AG04449 (cell line): Measurements from ENCODE around the gene RBM4.

Source experiments
- CTCF ChIA-PET: fragments of 350-600 bp; formaldehyde crosslinking; extraction: SDS; loops from one replicate; lab custom pipeline; 2021; ENCODE audit warnings: antibody characterized with exemption; lab: Yijun Ruan, JAX
- POLR2A ChIA-PET: fragments of 400-600, 350-600 bp; formaldehyde crosslinking; extraction: SDS; loops from one replicate; lab custom pipeline; 2020; ENCODE audit warnings: antibody characterized with exemption, inconsistent platforms; lab: Yijun Ruan, JAX
- DNase-seq: peaks from one replicate; pipeline ENCODE4 v3.0.0-alpha.2; 2010; ENCODE audit warnings: low read depth, low spot score
- H3K4me3 ChIP-seq: 2 replicates; pipeline ENCODE4 v1.5.1; 2011; ENCODE audit warnings: low read depth, mild to moderate bottlenecking, control low read depth, low read length
- TF ChIP-seq, protein P1 (sequence below): IDR thresholded peaks from one replicate; pipeline ENCODE4 v1.5.1; 2011; ENCODE audit warnings: mild to moderate bottlenecking, moderate library complexity, low read length, control low read depth, inconsistent platforms; ENCODE audit not compliant: insufficient read depth; ENCODE audit errors: missing control alignments

The RBM4 gene

DNA sequence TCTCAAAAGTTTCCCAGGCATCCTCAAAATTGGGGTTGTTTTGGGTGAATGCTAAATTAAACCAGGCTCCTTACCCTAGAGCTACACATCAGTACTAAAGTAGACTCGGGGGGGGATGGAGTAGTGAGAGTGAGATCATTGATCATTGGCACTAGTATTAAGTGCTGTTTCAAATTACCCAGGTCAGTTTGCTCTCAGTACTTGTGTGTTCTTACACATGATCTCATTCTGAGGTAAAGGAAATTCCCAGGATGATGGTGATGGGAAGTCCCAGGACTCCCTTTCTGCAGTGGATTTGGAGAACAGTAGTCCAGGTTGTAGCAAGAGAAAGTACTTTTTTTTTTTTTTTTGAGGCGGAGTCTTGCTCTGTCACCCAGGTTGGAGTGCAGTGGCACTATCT lies 12.5 kb downstream of the RBM4 start:
- no peak overlapping the region for H3K4me3 ChIP-seq
- TF ChIP-seq, protein P1, sequence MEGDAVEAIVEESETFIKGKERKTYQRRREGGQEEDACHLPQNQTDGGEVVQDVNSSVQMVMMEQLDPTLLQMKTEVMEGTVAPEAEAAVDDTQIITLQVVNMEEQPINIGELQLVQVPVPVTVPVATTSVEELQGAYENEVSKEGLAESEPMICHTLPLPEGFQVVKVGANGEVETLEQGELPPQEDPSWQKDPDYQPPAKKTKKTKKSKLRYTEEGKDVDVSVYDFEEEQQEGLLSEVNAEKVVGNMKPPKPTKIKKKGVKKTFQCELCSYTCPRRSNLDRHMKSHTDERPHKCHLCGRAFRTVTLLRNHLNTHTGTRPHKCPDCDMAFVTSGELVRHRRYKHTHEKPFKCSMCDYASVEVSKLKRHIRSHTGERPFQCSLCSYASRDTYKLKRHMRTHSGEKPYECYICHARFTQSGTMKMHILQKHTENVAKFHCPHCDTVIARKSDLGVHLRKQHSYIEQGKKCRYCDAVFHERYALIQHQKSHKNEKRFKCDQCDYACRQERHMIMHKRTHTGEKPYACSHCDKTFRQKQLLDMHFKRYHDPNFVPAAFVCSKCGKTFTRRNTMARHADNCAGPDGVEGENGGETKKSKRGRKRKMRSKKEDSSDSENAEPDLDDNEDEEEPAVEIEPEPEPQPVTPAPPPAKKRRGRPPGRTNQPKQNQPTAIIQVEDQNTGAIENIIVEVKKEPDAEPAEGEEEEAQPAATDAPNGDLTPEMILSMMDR = no peak
- ChIA-PET POLR2A (no interaction called here), CTCF (interaction anchor here (1.2 kb wide), 1 partner anchor 70 kb away, joined by 3 read pairs; no protein-coding TSS in a partner anchor)
- DNase-seq = no peak

DNA sequence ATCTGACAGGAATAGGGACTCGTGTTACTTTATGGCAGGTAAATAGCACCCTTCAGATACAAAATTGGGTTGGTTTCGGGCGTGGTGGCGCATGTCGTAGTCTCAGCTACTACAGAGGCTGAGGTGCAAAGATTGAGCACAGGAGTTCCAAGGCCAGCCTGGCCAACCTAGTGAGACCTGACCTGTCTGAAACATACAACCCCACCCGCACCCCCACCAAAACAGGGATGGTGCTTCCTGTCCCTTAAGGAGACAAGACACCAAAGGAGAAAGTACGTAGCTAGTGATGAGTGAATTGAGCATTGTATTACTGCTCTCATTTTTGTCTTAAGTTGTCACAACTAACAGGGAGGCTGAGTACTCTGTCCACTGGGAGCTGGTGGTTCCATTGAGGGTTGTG lies 14.1 kb downstream of the RBM4 start:
- CTCF ChIA-PET = interaction anchor here (0.8 kb wide), 1 partner anchor 9 kb away, joined by 3 read pairs; no protein-coding TSS in a partner anchor
- TF ChIP-seq, protein P1 = no peak
- POLR2A ChIA-PET = interaction anchor here (1.0 to 1.3 kb wide), 2 partner anchors 12 to 14 kb away, joined by 3 read pairs; partner anchors contain the start of gene RBM4

DNA sequence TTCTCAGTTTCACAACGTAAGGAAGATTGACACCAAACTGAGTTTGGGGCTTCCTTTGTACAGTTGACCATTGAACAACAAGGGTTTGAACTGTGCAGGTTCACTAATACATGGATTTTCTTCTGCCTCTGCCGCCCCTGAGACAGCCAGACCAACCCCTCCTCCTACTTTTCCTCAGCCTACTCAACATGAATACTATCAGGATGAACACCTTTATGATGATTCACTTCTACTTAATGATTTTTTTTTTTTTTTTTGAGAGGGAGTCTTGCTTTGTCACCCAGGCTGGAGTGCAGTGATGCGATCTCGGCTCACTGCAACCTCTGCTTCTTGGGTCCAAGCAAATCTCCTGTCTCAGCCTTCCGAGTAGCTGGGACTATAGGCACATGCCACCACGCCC lies 14.6 kb downstream of the RBM4 start:
- TF ChIP-seq, protein P1 = no peak
- ChIA-PET POLR2A (interaction anchor here (1.0 to 1.3 kb wide), 2 partner anchors 12 to 15 kb away, joined by 3 read pairs; partner anchors contain the start of gene RBM4), CTCF (no interaction called here)
- H3K4me3 ChIP-seq = no peak overlapping the region
- DNase-seq = no peak

More for the DNA sequence above, 14.1 kb downstream of the RBM4 start:
- H3K4me3 ChIP-seq = no peak overlapping the region
- no peak for DNase-seq

DNA sequence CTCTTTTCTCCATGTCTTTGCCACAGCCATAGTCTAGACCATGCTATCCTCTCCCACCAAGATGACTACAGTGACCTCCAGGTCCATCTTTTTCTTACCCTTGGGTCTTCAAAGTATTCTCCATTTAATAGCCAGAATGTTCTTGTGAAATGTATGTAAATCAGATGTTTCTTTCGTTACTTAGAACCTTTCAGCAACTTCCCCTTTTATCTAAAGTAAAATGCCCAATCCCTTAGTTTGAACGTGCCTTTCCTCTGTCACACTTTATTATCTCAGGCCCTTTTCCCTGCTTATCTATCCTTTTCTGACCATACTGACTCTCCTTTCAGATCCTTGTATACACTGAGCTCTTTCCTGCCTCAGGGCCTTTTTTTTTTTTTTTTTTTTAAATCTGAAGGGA lies 21.3 kb downstream of the RBM4 start:
- TF ChIP-seq, protein P1 = no peak
- DNase-seq = no peak
- H3K4me3 ChIP-seq = no peak overlapping the region
- POLR2A ChIA-PET = interaction anchor here (0.6 kb wide), 1 partner anchor 16 kb away, joined by 4 read pairs; no protein-coding TSS in a partner anchor
- CTCF ChIA-PET = interaction anchor here (0.8 to 1.5 kb wide), 2 partner anchors 13 to 174 kb away, joined by 4 read pairs; no protein-coding TSS in a partner anchor

DNA sequence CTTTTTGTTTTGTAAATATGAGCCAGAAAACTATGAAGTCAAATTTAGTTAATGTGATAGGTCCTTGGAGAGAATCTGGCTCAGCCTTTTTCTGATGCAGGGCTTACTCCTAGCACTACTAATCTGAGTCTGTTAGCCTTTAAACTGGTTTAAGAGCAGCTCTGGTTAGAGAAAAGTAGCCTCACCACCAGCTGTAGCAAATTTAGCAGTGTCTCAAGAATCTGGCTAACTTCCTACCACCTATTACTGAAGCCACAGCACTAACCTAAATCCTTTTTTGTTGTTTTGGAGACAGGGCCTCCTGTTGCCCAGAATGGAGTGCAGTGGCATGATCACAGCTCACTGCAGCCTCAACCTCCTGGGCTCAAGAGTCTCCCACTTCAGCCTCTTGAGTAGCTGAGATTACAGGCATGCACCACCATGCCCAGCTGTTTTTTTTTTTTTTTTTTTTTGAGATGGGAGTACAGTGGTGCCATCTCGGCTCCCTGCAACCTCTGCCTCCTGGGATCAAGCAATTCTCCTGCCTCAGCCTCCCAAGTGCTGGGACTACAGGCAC lies 25.3 kb downstream of the RBM4 start:
- TF ChIP-seq, protein P1 = no peak
- H3K4me3 ChIP-seq = no peak overlapping the region
- ChIA-PET CTCF (interaction anchor here (0.5 to 2.8 kb wide), 3 partner anchors 14 to 16 kb away, joined by 3 to 12 read pairs (median 4); partner anchors contain the start of gene RBM4B), POLR2A (no interaction called here)
- DNase-seq = no peak

DNA sequence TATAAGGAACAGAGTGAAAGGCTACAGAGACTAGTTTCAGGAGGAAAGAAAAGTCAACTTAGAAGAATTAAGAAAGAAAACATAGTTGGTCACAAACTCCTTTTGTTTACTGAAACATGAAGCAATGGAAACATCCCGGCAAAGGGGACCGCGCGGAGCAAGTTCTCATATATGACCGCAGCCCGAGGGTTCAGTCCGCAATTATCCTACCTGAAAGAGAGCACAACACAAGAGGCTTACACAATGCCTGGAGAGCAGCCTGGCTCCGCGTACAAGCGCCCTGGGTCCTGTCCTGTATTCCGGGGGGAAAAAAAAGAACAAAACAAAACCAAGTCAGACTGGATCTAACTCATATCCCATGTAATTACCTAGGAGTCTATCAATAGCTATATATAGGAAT lies 26.9 kb downstream of the RBM4 start:
- no peak overlapping the region for H3K4me3 ChIP-seq
- ChIA-PET POLR2A (interaction anchor here (0.6 to 1.2 kb wide), 2 partner anchors 10 to 13 kb away, joined by 3 read pairs; no protein-coding TSS in a partner anchor), CTCF (interaction anchor here (1.7 to 1.8 kb wide), 2 partner anchors 13 to 18 kb away, joined by 4 to 5 read pairs; partner anchors contain the start of gene RBM4B)
- DNase-seq = no peak
- TF ChIP-seq, protein P1 = no peak
